ENCODE data around the gene FPGS.

FPGS gene

GRCh38 chr9:127862075-127863011, 59.7 kb downstream of the FPGS start:
- no peak for DNase-seq

GRCh38 chr9:127863191-127863621, 60.5 kb downstream of the FPGS start:
- no peak for DNase-seq

Data from SHP77 (cell line).